ENCODE measurements around the gene DNA2.

DNA sequence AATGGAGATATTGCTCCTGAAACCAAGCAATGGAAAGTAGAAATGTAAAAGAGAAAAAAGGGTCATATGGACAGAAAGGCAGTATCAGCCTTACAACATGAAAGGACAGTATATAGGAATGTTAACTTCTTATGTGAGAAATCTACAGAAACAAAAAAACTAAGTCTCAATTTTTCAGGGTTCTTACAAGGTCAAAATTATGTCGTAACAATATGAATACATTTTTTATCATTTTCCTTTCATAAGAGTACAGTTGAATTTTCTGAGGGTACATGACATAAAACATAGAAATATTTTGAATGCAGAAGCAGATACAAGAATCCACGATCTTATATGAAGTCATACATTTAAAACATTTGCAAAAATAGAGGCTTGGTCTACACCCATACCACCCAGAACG is 10.7 kb downstream of the DNA2 start:
- no peak for TF ChIP-seq GABPA (IDR thresholded peaks at IDR 0.05; ENCODE audit: low read depth)
- TF ChIP-seq, protein P1, sequence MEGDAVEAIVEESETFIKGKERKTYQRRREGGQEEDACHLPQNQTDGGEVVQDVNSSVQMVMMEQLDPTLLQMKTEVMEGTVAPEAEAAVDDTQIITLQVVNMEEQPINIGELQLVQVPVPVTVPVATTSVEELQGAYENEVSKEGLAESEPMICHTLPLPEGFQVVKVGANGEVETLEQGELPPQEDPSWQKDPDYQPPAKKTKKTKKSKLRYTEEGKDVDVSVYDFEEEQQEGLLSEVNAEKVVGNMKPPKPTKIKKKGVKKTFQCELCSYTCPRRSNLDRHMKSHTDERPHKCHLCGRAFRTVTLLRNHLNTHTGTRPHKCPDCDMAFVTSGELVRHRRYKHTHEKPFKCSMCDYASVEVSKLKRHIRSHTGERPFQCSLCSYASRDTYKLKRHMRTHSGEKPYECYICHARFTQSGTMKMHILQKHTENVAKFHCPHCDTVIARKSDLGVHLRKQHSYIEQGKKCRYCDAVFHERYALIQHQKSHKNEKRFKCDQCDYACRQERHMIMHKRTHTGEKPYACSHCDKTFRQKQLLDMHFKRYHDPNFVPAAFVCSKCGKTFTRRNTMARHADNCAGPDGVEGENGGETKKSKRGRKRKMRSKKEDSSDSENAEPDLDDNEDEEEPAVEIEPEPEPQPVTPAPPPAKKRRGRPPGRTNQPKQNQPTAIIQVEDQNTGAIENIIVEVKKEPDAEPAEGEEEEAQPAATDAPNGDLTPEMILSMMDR (IDR thresholded peaks at IDR 0.05; ENCODE audit: insufficient read depth, low read length), result no peak
- TF ChIP-seq POLR2AphosphoS5 (IDR thresholded peaks at IDR 0.05; ENCODE audit: low read depth), result no peak
- TF ChIP-seq, protein P2, sequence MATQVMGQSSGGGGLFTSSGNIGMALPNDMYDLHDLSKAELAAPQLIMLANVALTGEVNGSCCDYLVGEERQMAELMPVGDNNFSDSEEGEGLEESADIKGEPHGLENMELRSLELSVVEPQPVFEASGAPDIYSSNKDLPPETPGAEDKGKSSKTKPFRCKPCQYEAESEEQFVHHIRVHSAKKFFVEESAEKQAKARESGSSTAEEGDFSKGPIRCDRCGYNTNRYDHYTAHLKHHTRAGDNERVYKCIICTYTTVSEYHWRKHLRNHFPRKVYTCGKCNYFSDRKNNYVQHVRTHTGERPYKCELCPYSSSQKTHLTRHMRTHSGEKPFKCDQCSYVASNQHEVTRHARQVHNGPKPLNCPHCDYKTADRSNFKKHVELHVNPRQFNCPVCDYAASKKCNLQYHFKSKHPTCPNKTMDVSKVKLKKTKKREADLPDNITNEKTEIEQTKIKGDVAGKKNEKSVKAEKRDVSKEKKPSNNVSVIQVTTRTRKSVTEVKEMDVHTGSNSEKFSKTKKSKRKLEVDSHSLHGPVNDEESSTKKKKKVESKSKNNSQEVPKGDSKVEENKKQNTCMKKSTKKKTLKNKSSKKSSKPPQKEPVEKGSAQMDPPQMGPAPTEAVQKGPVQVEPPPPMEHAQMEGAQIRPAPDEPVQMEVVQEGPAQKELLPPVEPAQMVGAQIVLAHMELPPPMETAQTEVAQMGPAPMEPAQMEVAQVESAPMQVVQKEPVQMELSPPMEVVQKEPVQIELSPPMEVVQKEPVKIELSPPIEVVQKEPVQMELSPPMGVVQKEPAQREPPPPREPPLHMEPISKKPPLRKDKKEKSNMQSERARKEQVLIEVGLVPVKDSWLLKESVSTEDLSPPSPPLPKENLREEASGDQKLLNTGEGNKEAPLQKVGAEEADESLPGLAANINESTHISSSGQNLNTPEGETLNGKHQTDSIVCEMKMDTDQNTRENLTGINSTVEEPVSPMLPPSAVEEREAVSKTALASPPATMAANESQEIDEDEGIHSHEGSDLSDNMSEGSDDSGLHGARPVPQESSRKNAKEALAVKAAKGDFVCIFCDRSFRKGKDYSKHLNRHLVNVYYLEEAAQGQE (IDR thresholded peaks at IDR 0.05; ENCODE audit: insufficient replicate concordance, low read depth), result no peak

Data from HL-60 (cell line).